HG03039 (cell line): ENCODE measurements around the gene SMCR8.
"Not testable (repeated sequence)": the region's sequence is repeated elsewhere in the genome, so short reads cannot be mapped to it uniquely, and the experiment has no call there.

ENCODE experiments used
- ATAC-seq: cut with Tn5 transposase; IDR thresholded peaks from one replicate; pipeline ENCODE4 v1.9.1; 2021; ENCODE audit warnings: mild to moderate bottlenecking, moderate library complexity; ENCODE audit not compliant: unreplicated experiment

Gene SMCR8, protein sequence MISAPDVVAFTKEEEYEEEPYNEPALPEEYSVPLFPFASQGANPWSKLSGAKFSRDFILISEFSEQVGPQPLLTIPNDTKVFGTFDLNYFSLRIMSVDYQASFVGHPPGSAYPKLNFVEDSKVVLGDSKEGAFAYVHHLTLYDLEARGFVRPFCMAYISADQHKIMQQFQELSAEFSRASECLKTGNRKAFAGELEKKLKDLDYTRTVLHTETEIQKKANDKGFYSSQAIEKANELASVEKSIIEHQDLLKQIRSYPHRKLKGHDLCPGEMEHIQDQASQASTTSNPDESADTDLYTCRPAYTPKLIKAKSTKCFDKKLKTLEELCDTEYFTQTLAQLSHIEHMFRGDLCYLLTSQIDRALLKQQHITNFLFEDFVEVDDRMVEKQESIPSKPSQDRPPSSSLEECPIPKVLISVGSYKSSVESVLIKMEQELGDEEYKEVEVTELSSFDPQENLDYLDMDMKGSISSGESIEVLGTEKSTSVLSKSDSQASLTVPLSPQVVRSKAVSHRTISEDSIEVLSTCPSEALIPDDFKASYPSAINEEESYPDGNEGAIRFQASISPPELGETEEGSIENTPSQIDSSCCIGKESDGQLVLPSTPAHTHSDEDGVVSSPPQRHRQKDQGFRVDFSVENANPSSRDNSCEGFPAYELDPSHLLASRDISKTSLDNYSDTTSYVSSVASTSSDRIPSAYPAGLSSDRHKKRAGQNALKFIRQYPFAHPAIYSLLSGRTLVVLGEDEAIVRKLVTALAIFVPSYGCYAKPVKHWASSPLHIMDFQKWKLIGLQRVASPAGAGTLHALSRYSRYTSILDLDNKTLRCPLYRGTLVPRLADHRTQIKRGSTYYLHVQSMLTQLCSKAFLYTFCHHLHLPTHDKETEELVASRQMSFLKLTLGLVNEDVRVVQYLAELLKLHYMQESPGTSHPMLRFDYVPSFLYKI

GRCh38 chr17:18314731-18315561 lies at the start of gene SMCR8, which contains the start of gene TOP3A:
Gene SMCR8, plus strand, starts transcription at chr17:18315293. Its CDS starts 497 bp downstream, at chr17:18315790.
Gene TOP3A, minus strand, starts transcription at chr17:18314994. Its CDS starts 216 bp downstream, at chr17:18314778.
- ATAC-seq: peak; percentile 85

DNA sequence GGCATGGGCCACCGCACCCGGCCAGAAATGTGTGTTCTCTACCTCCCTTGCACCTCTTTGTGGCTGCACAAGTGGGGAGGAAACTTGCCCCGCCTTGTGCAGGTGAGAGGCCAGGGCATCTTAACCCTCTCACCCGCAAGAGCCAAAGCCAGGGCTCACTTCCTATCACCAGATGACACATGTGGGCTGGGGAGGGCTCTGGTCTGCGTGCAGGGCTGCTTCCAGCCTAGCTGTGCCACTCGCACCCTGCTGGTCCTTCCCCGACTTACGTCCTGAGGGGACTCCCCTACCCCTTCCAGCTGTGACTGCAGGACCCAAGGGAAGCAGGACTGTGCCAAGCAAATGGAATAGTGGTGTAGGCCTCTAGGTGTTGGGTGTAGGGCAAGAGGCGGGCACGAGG lies 47.7 kb upstream of the SMCR8 start:
- ATAC-seq: no peak

DNA sequence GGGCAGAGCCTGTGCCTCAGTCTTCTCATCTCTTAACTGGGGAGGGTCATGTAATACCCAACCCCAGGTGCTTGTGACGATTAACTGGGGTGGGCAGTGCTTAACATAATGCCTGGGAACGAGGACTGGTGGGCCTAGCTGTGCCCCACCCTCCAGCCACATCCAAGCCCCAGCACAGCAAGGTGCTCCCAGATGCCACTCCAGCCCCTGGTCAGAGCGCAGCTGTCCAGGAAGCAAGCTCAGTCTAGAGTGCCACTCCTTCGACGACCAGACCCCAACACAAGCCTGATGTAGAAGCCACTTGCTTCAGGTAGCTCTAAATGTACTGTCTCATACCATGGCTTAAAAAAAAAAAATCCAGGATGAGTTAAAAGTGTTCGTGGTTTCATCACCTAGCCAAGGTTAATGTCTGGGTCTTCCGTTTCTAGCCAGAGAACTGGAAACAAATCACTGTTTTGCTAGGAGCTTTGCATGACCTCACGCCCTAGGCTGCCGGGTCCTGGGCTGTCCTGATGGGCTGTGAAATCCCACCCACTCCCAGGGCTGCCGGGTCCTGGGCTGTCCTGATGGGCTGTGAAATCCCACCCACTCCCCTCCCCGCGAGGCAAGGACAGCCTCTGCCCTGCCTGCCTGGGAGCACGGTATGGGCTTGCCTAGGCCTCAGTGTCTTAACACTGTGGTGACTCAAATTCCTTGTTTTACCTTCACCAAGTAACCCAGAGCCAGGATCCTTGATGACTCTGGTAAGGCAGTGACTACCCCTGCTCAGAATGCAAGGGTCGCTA lies 47.0 kb upstream of the SMCR8 start:
- ATAC-seq: no peak

- no peak for ATAC-seq
Observed at GRCh38 chr17:18270046-18270931, 44.8 kb upstream of the SMCR8 start.

GRCh38 chr17:18277076-18277475 lies 38.0 kb upstream of the SMCR8 start:
- no peak for ATAC-seq

GRCh38 chr17:18278867-18279266 lies 36.2 kb upstream of the SMCR8 start:
- ATAC-seq: no peak

GRCh38 chr17:18280249-18280648 lies 34.8 kb upstream of the SMCR8 start:
- no peak for ATAC-seq

DNA sequence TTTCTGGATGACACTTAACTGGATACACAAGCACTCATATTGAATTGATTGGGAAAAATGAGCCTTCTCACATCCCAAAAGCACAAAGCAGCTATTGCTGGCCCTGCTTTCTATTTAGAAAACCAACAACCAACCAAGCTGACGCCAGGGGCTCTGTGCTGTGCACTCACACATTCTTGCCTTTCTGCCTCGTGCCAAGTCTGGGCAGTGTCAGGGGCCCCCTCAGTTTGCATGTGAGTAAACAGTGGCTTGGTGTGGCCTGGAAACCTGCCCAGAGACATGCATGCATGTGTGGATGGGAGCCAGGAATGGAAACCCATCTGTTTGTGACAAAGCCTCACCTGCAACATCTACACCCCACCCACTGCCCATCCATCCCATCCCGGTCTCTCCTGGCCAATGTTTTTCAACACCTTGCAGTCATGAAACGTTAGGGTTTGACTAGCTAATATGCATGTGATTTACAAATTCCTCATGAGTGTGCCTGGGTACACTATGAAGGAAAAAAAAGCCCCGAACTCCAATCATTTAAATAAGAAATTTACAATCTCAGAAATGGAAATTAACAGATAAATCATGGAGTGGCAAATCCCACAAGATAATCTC lies 34.2 kb upstream of the SMCR8 start:
- ATAC-seq: no peak

DNA sequence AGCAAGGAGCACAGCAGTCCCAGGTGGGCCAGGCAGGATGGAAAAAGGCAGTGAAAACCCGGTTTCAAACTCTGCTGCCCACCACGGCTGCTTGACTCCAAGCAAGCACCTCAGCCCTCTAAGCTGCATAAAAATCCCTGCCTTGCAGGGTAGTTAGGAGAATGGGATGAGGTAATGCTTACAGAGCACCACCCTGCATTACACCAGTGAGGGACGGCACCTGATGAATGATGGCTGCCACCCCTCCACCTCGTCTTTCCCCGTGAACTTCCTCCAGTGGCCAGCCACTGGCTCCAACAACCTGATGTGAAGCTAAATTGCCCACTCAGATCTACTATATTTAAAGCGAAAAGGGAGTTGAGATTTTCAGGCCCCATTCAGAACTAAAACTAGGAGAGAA lies 33.3 kb upstream of the SMCR8 start:
- no peak for ATAC-seq

GRCh38 chr17:18285296-18285695 lies 29.8 kb upstream of the SMCR8 start:
- no peak for ATAC-seq

GRCh38 chr17:18291718-18292540 lies 23.2 kb upstream of the SMCR8 start:
- ATAC-seq: no peak

- not testable (repeated sequence) for ATAC-seq
Observed at GRCh38 chr17:18298061-18298460, 17.0 kb upstream of the SMCR8 start.

GRCh38 chr17:18300725-18301480 lies 14.2 kb upstream of the SMCR8 start:
- no peak for ATAC-seq

- not testable (repeated sequence) for ATAC-seq
Observed at GRCh38 chr17:18303206-18303605, 11.9 kb upstream of the SMCR8 start.

- no peak for ATAC-seq
Observed at GRCh38 chr17:18309202-18309601, 5.9 kb upstream of the SMCR8 start.

- ATAC-seq: no peak
Observed at GRCh38 chr17:18314059-18314730, 898 bp upstream of the SMCR8 start.

DNA sequence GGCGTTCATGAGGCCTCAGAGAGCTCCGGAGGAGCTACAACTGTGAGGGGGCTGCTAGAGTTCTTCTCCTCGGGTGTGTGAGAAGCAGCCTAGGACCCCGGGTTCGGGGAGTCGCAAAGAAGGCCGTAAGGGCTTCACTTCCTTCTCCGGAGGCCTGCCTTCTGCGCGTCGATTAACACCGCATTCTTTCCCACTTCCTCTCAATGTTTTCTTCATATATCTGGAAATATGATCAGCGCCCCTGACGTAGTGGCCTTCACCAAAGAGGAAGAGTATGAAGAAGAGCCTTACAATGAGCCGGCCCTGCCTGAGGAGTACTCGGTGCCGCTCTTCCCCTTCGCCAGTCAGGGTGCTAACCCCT lies 449 bp downstream of the SMCR8 start:
- ATAC-seq: no peak
